Progenitor cell of endocrine pancreas (in vitro differentiated cells): ENCODE data around the gene TRIM38. TPM values are rescaled to one million over a fixed set of nuclear protein-coding genes. Genes with fewer than 3 reads are reported as not detected.
A peak's percentile ranks its signal among the peaks of the same experiment; 100 is the strongest.
"Not testable (repeated sequence)": the region's sequence is repeated elsewhere in the genome, so short reads cannot be mapped to it uniquely, and the experiment has no call there.

Source experiments
- DNase-seq: peaks from one replicate; pipeline ENCODE4 v3.0.0; 2021; ENCODE audit warnings: low spot score; ENCODE audit not compliant: unreplicated experiment
- H3K27ac Mint-ChIP-seq: 2 replicates; pipeline ENCODE4 v1.8.0; 2021; ENCODE audit warnings: mild to moderate bottlenecking, moderate library complexity, mixed read lengths
- H3K27me3 Mint-ChIP-seq: 2 replicates; pipeline ENCODE4 v1.8.0; 2021; ENCODE audit warnings: mixed read lengths
- H3K36me3 Mint-ChIP-seq: 2 replicates; pipeline ENCODE4 v1.8.0; 2022; ENCODE audit warnings: mixed read lengths; ENCODE audit not compliant: insufficient read depth
- H3K4me1 Mint-ChIP-seq: 2 replicates; pipeline ENCODE4 v1.8.0; 2021; ENCODE audit warnings: low read depth, mixed read lengths
- H3K4me3 Mint-ChIP-seq: 2 replicates; pipeline ENCODE4 v1.8.0; 2021; ENCODE audit warnings: low read depth, mild to moderate bottlenecking, moderate library complexity, mixed read lengths
- H3K9me3 Mint-ChIP-seq: 2 replicates; pipeline ENCODE4 v1.8.0; 2021; ENCODE audit warnings: low read depth, mixed read lengths
- total RNA-seq: library from RNA; stranded (reverse); gene quantifications from 2 replicates; pipeline ENCODE4 v1.2.1, GENCODE V29; 2021
- TF ChIP-seq, protein P1 (sequence below): fragments of 200-600 bp; sonication (generic); IDR thresholded peaks from one replicate; pipeline ENCODE4 v1.5.0; 2021; ENCODE audit warnings: antibody characterized with exemption, mild to moderate bottlenecking; ENCODE audit not compliant: unreplicated experiment

The TRIM38 gene
- total RNA-seq, 1 donor from 2014 or later = 5.9 TPM

DNA sequence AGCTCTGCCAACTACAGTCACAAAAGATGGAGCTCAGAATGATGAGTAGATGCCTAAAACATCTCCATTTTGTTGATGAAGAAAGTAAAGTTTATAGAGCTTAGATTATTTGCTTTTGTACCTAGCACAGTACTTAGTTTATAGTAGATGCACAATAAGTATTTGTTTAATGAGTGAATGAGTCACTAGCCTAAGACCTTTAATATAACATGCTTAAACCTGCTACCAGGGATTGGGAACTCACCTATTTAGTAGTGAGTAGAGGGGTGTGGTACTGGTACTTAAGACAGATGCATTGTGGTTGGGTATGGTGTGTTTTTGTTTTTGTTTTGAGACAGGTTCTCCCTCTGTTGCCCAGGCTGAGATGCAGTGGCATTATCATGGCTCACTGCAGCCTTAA is 35.8 kb downstream of the TRIM38 start:
- Mint-ChIP-seq H3K27me3 (no peaks in the 10 kb centered on the region), H3K4me3 (no peak overlapping the region), H3K9me3 (no peaks in the 10 kb centered on the region), H3K4me1 (peaks cover 13% of the 10 kb centered on the region), H3K36me3 (peaks cover 4% of the 10 kb centered on the region), H3K27ac (no peak overlapping the region)
- no peak for DNase-seq
- TF ChIP-seq, protein P1, sequence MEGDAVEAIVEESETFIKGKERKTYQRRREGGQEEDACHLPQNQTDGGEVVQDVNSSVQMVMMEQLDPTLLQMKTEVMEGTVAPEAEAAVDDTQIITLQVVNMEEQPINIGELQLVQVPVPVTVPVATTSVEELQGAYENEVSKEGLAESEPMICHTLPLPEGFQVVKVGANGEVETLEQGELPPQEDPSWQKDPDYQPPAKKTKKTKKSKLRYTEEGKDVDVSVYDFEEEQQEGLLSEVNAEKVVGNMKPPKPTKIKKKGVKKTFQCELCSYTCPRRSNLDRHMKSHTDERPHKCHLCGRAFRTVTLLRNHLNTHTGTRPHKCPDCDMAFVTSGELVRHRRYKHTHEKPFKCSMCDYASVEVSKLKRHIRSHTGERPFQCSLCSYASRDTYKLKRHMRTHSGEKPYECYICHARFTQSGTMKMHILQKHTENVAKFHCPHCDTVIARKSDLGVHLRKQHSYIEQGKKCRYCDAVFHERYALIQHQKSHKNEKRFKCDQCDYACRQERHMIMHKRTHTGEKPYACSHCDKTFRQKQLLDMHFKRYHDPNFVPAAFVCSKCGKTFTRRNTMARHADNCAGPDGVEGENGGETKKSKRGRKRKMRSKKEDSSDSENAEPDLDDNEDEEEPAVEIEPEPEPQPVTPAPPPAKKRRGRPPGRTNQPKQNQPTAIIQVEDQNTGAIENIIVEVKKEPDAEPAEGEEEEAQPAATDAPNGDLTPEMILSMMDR = no peak

DNA sequence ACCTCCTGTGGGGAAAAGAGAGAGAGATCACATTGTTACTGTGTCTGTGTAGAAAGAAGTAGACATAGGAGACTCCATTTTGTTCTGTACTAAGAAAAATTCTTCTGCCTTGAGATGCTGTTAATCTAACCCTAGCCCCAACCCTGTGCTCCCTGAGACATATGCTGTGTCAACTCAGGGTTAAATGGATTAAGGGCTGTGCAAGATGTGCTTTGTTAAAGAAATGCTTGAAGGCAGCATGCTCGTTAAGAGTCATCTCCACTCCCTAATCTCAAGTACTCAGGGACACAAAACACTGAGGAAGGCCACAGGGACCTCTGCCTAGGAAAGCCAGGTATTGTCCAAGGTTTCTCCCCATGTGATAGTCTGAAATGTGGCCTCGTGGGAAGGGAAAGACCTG is 36.6 kb downstream of the TRIM38 start:
- DNase-seq, H3K36me3 Mint-ChIP-seq, H3K4me3 Mint-ChIP-seq, H3K27ac Mint-ChIP-seq, H3K9me3 Mint-ChIP-seq, H3K27me3 Mint-ChIP-seq: not testable (repeated sequence)
- peaks cover 11% of the 10 kb centered on the region for H3K4me1 Mint-ChIP-seq

DNA sequence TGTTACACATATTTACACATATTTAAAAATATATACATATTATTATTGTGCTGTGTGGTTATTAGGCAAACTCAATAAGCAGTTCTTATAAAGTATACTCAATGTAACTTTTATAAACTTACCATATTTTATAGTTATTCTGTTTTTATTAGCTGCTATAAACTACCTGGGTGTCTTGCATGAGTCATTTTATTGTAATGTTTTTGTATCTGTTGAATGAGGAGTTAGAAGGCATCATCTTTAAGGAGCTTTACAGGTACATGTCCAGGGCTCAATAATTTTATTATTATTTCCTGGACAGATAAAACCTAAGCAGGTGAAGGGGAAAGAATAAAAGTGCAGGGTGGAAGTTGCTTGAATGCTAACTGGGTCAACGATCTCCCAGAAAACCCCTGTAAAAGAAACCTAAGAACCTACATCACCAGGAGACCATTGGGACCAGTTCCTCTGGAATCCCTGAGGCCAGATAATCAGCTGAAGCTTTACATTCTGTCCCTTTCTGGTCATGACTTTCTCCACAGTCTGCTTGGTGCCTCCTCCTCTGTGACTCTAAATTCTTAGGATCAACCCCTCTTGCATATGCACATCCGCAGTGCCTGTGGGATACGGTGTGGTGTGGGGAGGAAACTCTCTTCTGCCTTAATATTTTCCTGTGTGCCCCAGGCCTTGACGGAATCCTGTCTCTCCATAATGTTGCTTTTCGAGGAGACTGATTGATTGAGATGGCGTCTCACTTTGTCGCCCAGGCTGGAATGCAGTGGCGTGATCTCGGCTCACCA is 38.0 kb downstream of the TRIM38 start:
- H3K36me3 Mint-ChIP-seq = peaks cover 4% of the 10 kb centered on the region
- peaks cover 11% of the 10 kb centered on the region for H3K4me1 Mint-ChIP-seq
- no peak overlapping the region for H3K27ac Mint-ChIP-seq
- TF ChIP-seq, protein P1 = no peak
- no peak overlapping the region for H3K4me3 Mint-ChIP-seq
- H3K27me3 Mint-ChIP-seq = no peaks in the 10 kb centered on the region
- no peaks in the 10 kb centered on the region for H3K9me3 Mint-ChIP-seq
- DNase-seq = no peak

DNA sequence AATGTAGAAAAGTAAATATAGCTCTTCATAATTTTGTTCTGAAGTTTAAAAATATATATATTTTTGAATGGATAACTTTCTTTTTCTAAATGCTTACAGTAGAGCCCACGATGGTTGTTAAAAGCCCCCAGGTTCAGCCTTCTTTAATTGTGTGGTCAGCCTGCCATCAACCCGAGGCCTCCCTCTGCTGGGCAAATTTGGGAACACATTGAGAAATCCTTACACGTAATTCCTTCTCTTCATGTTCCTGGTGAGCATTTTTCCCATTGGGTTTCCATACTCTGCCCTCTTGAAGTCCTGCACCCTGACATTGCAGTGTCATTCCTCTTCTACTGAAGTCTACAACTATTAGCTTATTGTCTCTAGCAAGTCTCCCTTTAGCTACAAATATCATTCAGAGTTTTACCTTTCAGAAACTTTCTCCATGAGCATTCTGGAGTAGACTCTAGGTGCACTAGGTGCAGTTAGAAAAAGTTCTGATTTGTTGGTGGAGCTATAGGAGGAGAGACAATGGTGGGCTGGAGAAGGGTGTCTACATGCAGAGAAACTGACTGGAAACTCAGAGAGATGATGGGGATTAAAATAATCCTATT is 40.6 kb downstream of the TRIM38 start:
- H3K9me3 Mint-ChIP-seq = no peaks in the 10 kb centered on the region
- peak; percentile 46 for DNase-seq
- no peaks in the 10 kb centered on the region for H3K27me3 Mint-ChIP-seq
- H3K4me1 Mint-ChIP-seq = peaks cover 5% of the 10 kb centered on the region
- H3K4me3 Mint-ChIP-seq = no peak overlapping the region
- TF ChIP-seq, protein P1 = peak; percentile 85
- peaks cover 4% of the 10 kb centered on the region for H3K36me3 Mint-ChIP-seq
- no peak overlapping the region for H3K27ac Mint-ChIP-seq

- Mint-ChIP-seq H3K4me1 (peaks cover 5% of the 10 kb centered on the region), H3K9me3 (no peaks in the 10 kb centered on the region), H3K27me3 (no peaks in the 10 kb centered on the region), H3K4me3 (no peak overlapping the region), H3K36me3 (no peaks in the 10 kb centered on the region), H3K27ac (no peak overlapping the region)
- TF ChIP-seq, protein P1 = no peak
- DNase-seq = no peak
These were observed 43.7 kb downstream of the TRIM38 start for GRCh38 chr6:26006086-26006939.

DNA sequence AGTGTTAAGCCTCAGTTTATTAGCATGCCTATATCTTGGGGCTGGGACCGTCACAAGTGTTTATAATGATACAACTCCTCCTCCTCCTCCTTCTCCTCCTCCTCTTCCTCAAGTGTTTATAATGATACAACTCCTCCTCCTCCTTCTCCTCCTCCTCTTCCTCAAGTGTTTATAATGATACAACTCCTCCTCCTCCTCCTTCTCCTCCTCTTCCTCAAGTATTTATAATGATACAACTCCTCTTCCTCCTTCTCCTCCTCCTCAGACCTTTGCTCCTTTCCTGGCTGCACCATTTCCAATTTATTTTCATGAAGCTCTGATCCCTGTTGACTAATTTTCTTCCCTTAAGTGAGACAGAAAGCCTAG is 44.3 kb downstream of the TRIM38 start:
- H3K27me3 Mint-ChIP-seq, H3K4me3 Mint-ChIP-seq, H3K36me3 Mint-ChIP-seq, H3K9me3 Mint-ChIP-seq, H3K4me1 Mint-ChIP-seq, H3K27ac Mint-ChIP-seq, DNase-seq: not testable (repeated sequence)
